K562 (cell line): ENCODE results near the gene TPK1. TPM values are rescaled to one million over a fixed set of nuclear protein-coding genes. Genes with fewer than 3 reads are reported as not detected.

Experiments used
- ATAC-seq: fragments of 200-7000 bp; cut with Tn5 transposase; 3 replicates; pipeline ENCODE4 v1.9.1; 2020; ENCODE audit warnings: moderate library complexity
- BruUV-seq: library from RNA; stranded (reverse); fragments of 400-500 nt; replicated peaks from 2 replicates; lab custom pipeline; 2021; lab: Mats Ljungman, UMichigan
- CTCF ChIA-PET: fragments of 300-600 bp; formaldehyde crosslinking; extraction: SDS; loops from one replicate; lab custom pipeline; 2021; ENCODE audit warnings: low intra/inter-chr PET ratio; lab: Yijun Ruan, JAX
- POLR2A ChIA-PET: fragments of 300-600, 350-650 bp; sonication (Branson Sonifier 250); formaldehyde crosslinking; extraction: SDS; loops from one replicate; lab custom pipeline; 2021; ENCODE audit warnings: antibody characterized with exemption, inconsistent platforms; lab: Yijun Ruan, JAX
- DNase-seq, 4 experiments: peaks; one replicate each; pipeline versions ENCODE4 v3.0.0 to v3.0.0-alpha.2; 2011 to 2018; ENCODE audit warnings: low spot score in 3 of 4, mixed read lengths in 3 of 4; ENCODE audit errors: extremely low read depth in 1 of 4
- FAIRE-seq: peaks from 2 replicates; lab custom pipeline; 2011; peaks lifted over from hg19 to GRCh38; lab: Jason Lieb, UNC
- H2AFZ ChIP-seq: 2 replicates; pipeline ENCODE4 v1.6.0; 2011; ENCODE audit warnings: low read depth, low read length, control low read depth, inconsistent platforms
- H3K27ac ChIP-seq: fragments of 200-600 bp; 3 replicates; pipeline ENCODE4 v1.8.0; 2011; ENCODE audit warnings: low read depth, mild to moderate bottlenecking, control low read depth, inconsistent platforms, low read length, moderate library complexity, mixed read lengths; ENCODE audit errors: extremely low read depth
- H3K27me3 ChIP-seq, 2 experiments: fragments of 300-600 bp in 1 of 2; 2 replicates in 1 of 2; 3 replicates in 1 of 2; pipeline versions ENCODE4 v1.6.0 to v1.8.0; 2011; ENCODE audit warnings: inconsistent platforms in 2 of 2, low read length in 2 of 2, mild to moderate bottlenecking in 1 of 2, mixed read lengths in 1 of 2, moderate library complexity in 1 of 2; ENCODE audit not compliant: control insufficient read depth in 2 of 2, insufficient read depth in 2 of 2
- H3K36me3 ChIP-seq: fragments of 300-600 bp; 3 replicates; pipeline ENCODE4 v1.8.0; 2011; ENCODE audit warnings: mild to moderate bottlenecking, low read length, inconsistent platforms; ENCODE audit not compliant: control insufficient read depth, insufficient read depth
- H3K4me1 ChIP-seq, 2 experiments: fragments of 200-600 bp in 1 of 2; replicated peaks in 1 of 2; 2 replicates in 1 of 2; 3 replicates in 1 of 2; pipeline versions ENCODE4 v1.5.1 to v1.8.0; 2011; ENCODE audit warnings: inconsistent platforms in 2 of 2, low read length in 2 of 2, mild to moderate bottlenecking in 1 of 2, mixed read lengths in 1 of 2, moderate library complexity in 1 of 2; ENCODE audit not compliant: control insufficient read depth in 2 of 2, insufficient read depth in 2 of 2
- H3K4me2 ChIP-seq: 2 replicates; pipeline ENCODE4 v1.6.1; 2011; ENCODE audit warnings: low read length, control low read depth, inconsistent platforms, mixed read lengths; ENCODE audit not compliant: insufficient read depth
- H3K4me3 ChIP-seq: fragments of 200-600 bp; sonication (generic), shearing (Covaris generic); 2 replicates; pipeline ENCODE4 v1.5.1; 2016; ENCODE audit warnings: control low read depth, inconsistent platforms
- H3K79me2 ChIP-seq: fragments of 200-600 bp; 3 replicates; pipeline ENCODE4 v1.8.0; 2011; ENCODE audit warnings: low read length, inconsistent platforms; ENCODE audit not compliant: control insufficient read depth, insufficient read depth
- H3K9ac ChIP-seq, 2 experiments: 2 replicates each; pipeline versions ENCODE4 v1.6.0 to v1.6.1; 2011; ENCODE audit warnings: low read depth in 2 of 2, low read length in 2 of 2, control low read depth in 1 of 2, inconsistent platforms in 1 of 2, mild to moderate bottlenecking in 1 of 2, mixed read lengths in 1 of 2; ENCODE audit not compliant: insufficient read depth in 1 of 2
- H3K9me1 ChIP-seq: one replicate; pipeline ENCODE4 v1.6.0; 2011; ENCODE audit warnings: inconsistent platforms, mild to moderate bottlenecking, low read length, moderate library complexity; ENCODE audit not compliant: control insufficient read depth, insufficient read depth
- H3K9me3 ChIP-seq: replicated peaks from 2 replicates; pipeline ENCODE4 v1.5.1; 2011; ENCODE audit warnings: low read depth, low read length, inconsistent platforms; ENCODE audit not compliant: control insufficient read depth, insufficient read depth
- H4K20me1 ChIP-seq: replicated peaks from 2 replicates; pipeline ENCODE4 v1.6.1; 2011; ENCODE audit warnings: low read length, inconsistent platforms, mixed read lengths; ENCODE audit not compliant: control insufficient read depth, insufficient read depth
- BRD9 ChIP-seq: fragments of 450-650 bp; IDR thresholded peaks from 2 replicates; pipeline ENCODE4 v1.6.1; 2018; ENCODE audit warnings: low read depth; ENCODE audit not compliant: partially characterized antibody
- ELK1 ChIP-seq: sonication (generic); formaldehyde crosslinking; IDR thresholded peaks from 2 replicates; pipeline ENCODE4 v1.8.1; 2022; ENCODE audit warnings: missing genetic modification reagents
- EP400 ChIP-seq: fragments of 450-650 bp; IDR thresholded peaks from 2 replicates; pipeline ENCODE4 v1.6.1; 2017; ENCODE audit warnings: antibody characterized with exemption, mild to moderate bottlenecking, moderate library complexity
- KAT7 ChIP-seq: sonication (generic); formaldehyde crosslinking; IDR thresholded peaks from 2 replicates; pipeline ENCODE4 v1.8.0; 2022; ENCODE audit warnings: missing genetic modification reagents, mild to moderate bottlenecking, borderline replicate concordance
- MGA ChIP-seq: fragments of 450-650 bp; IDR thresholded peaks from 2 replicates; pipeline ENCODE4 v1.6.1; 2016; ENCODE audit warnings: mild to moderate bottlenecking, moderate library complexity
- TFE3 ChIP-seq: fragments of 450-650 bp; formaldehyde crosslinking; IDR thresholded peaks from 2 replicates; pipeline ENCODE4 v1.4.0; 2020; ENCODE audit warnings: mild to moderate bottlenecking, mixed read lengths
- ZNF143 ChIP-seq: sonication (generic); formaldehyde crosslinking; IDR thresholded peaks from 2 replicates; pipeline ENCODE4 v1.9.0; 2022; ENCODE audit warnings: mild to moderate bottlenecking, missing genetic modification reagents
- ZNF146 ChIP-seq: IDR thresholded peaks from one replicate; pipeline ENCODE4 v1.6.1; 2018; ENCODE audit warnings: missing compliant biosample characterization; ENCODE audit not compliant: unreplicated experiment
- ZNF668 ChIP-seq: fragments of 250-450 bp; sonication (Bioruptor Pico); IDR thresholded peaks from 2 replicates; pipeline ENCODE4 v1.8.0; 2022; ENCODE audit warnings: mild to moderate bottlenecking, inconsistent platforms
- WGBS: fragments of 100-300 bp; shearing (Covaris generic); methylation state at CpG from one replicate; pipeline ENCODE4 v1.1.6; 2016; ENCODE audit warnings: low coverage, mixed read lengths; ENCODE audit not compliant: insufficient coverage; ENCODE audit errors: missing lambda C conversion rate; 5-methylcytosine and 5-hydroxymethylcytosine counted together
- in situ Hi-C: fragments of 300-500 bp; cut with MboI; formaldehyde crosslinking; loops from 4 replicates; pipeline ENCODE4 v1.15.0; 2018; ENCODE audit warnings: inconsistent platforms, mixed read lengths
- intact Hi-C: fragments of 100-400 bp; cut with micrococcal nuclease; formaldehyde crosslinking; loops from 2 replicates; pipeline ENCODE4 v1.14.2; 2022
- polyA plus RNA-seq, 8 experiments: library from polyadenylated mRNA; depleted of rRNA in 4 of 8; stranded (reverse) in 5 of 8; unstranded in 3 of 8; fragments of >200 nt; fragmentation: Nextera tagmentation in 2 of 8; fragmentation: Illumina TruSeq in 1 of 8; extraction: Ambion mirVana in 2 of 8; extraction: Trizol in 1 of 8; gene quantifications; 2 replicates each; pipeline versions ENCODE4 v1.2.1 to v1.2.3, GENCODE V29; 2011 to 2014; ENCODE audit warnings: inconsistent platforms in 1 of 8, missing spikeins in 1 of 8
- total RNA-seq, 7 experiments: library from RNA; depleted of rRNA in 6 of 7; stranded (reverse); fragments of >200 nt in 6 of 7; fragmentation: Illumina TruSeq in 2 of 7; extraction: Trizol in 2 of 7; gene quantifications; 2 replicates each; pipeline versions ENCODE4 v1.2.1 to v1.2.3, GENCODE V29; 2011 to 2021; ENCODE audit warnings: low replicate concordance in 1 of 7

The TPK1 gene
- total and polyA plus RNA-seq, 9 of the 15 experiments (the other 6 are each of a cell fraction or from before 2014, with no cell fraction given) = 5.1 to 16.2 (median 9.2) TPM

GRCh38 chr7:144545330-144545729 lies 290.5 kb downstream of the TPK1 start:
- FAIRE-seq (no peak), ATAC-seq (no peak), DNase-seq (no peak)
- Histone ChIP-seq H3K4me2 (no peak overlapping the region), H3K36me3 (no peaks in the 10 kb centered on the region), H2AFZ (no peak overlapping the region), H3K9ac (no peak overlapping the region), H3K4me3 (no peak overlapping the region), H3K9me3 (no peaks in the 10 kb centered on the region; the same call in 1 of the 2 replicates), H3K27me3 (no peaks in the 10 kb centered on the region), H3K27ac (no peak overlapping the region), H3K9me1 (no peaks in the 10 kb centered on the region), H3K4me1 (no peaks in the 10 kb centered on the region), H4K20me1 (no peaks in the 10 kb centered on the region), H3K79me2 (no peaks in the 10 kb centered on the region)
- ChIA-PET POLR2A (no interaction called here), CTCF (no interaction called here)
- 0% methylated on average over 1 of the region's 1 CpG for WGBS
- in situ Hi-C loops = no loop called here
- no TSS peak for BruUV-seq
- intact Hi-C loops = no loop called here
- TF ChIP-seq ZNF143 (no peak), ZNF146 (CRISPR knock-in tag) (no peak), MGA (no peak), BRD9 (no peak), KAT7 (CRISPR knock-in tag) (no peak), EP400 (no peak), ELK1 (CRISPR knock-in tag) (no peak), TFE3 (CRISPR knock-in tag) (no peak), ZNF668 (no peak)
